Fibroblast of the aortic adventitia (primary cell): Measurements from ENCODE around the gene HAND2. TPM values are rescaled to one million over a fixed set of nuclear protein-coding genes. Genes with fewer than 3 reads are reported as not detected.

Source experiments
- DNase-seq: peaks from one replicate; pipeline ENCODE4 v3.0.0-alpha.2; 2010; ENCODE audit warnings: low read depth
- H3K4me3 ChIP-seq: 2 replicates; pipeline ENCODE4 v1.5.1; 2011; ENCODE audit warnings: low read depth, mild to moderate bottlenecking, control low read depth, low read length, moderate library complexity
- total RNA-seq: library from RNA; depleted of rRNA; stranded (reverse); fragments of >200 nt; gene quantifications from 2 replicates; pipeline ENCODE4 v1.2.3, GENCODE V29; 2012; ENCODE audit warnings: low replicate concordance
- TF ChIP-seq, protein P1 (sequence below): IDR thresholded peaks from 2 replicates; pipeline ENCODE4 v1.5.1; 2011; ENCODE audit warnings: mild to moderate bottlenecking, low read length, control low read depth, inconsistent platforms; ENCODE audit not compliant: insufficient read depth

Gene HAND2
- total RNA-seq, 1 donor, result 31.3 TPM

DNA sequence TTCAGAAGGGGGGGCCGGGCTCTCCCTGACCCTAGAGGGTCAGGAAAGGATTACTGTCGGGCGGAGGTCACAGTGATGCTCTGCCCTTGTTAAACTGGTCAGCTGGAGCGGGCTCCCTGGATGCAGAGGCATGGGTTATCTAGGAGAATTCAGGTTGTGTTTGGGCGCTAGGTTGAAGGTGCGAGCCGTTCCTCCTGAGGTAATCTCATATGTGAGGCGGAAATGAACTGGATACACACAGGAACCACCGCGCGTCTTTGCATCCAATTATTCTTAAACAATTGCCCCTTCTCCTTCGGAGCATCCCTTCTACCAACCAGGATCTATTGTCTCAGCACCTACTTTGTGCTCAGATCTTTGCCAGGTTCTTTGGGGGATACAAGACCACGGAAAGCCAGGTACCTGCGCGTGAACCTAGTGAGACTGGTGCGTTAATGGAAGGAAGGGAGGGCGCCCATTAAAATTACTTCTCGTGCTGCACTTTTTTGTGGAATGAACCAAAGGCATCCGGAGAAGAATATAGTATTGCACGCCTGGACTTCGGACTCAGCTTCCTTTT is 28.4 kb downstream of the HAND2 start:
- no peak for DNase-seq
- TF ChIP-seq, protein P1, sequence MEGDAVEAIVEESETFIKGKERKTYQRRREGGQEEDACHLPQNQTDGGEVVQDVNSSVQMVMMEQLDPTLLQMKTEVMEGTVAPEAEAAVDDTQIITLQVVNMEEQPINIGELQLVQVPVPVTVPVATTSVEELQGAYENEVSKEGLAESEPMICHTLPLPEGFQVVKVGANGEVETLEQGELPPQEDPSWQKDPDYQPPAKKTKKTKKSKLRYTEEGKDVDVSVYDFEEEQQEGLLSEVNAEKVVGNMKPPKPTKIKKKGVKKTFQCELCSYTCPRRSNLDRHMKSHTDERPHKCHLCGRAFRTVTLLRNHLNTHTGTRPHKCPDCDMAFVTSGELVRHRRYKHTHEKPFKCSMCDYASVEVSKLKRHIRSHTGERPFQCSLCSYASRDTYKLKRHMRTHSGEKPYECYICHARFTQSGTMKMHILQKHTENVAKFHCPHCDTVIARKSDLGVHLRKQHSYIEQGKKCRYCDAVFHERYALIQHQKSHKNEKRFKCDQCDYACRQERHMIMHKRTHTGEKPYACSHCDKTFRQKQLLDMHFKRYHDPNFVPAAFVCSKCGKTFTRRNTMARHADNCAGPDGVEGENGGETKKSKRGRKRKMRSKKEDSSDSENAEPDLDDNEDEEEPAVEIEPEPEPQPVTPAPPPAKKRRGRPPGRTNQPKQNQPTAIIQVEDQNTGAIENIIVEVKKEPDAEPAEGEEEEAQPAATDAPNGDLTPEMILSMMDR, result no peak

DNA sequence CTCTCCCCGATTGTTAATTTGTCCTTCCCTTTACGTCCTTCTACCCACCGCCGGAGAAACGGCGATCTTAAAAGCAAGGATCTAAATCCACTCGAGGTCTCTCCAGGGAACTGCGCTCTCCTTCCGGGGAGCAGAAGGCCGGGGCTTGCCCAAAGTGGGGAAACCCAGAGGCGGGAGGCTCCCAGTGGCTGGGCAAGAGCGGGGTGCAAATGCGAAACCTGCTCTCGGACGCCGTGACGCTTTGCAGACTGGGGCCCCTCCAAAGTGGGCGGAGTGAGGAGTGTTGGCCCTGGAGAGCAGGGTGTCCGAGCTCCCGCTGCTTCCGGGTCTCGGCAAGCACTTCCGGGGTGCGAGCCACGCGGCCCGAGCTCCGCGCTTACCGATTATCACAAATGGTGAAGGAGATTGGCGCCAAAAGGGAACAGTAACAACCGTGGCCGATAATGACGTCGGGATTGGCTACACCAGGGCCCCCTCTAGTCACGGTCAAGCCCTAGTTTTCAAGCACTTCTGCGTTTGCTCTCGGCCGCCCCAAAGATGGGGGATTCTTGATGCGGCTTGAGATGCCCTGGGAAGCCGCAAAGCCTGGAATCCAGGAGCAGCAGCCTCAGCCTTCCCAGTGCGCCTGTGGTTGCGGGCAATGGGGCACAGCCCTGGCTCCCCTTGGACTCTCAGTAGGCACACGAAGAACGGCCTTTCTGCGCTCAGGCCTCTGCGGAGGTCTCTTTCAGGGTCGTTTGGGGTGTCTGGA is 29.0 kb downstream of the HAND2 start:
- H3K4me3 ChIP-seq, result no peak overlapping the region

More for the DNA sequence above, 28.4 kb downstream of the HAND2 start:
- H3K4me3 ChIP-seq, result no peak overlapping the region

DNA sequence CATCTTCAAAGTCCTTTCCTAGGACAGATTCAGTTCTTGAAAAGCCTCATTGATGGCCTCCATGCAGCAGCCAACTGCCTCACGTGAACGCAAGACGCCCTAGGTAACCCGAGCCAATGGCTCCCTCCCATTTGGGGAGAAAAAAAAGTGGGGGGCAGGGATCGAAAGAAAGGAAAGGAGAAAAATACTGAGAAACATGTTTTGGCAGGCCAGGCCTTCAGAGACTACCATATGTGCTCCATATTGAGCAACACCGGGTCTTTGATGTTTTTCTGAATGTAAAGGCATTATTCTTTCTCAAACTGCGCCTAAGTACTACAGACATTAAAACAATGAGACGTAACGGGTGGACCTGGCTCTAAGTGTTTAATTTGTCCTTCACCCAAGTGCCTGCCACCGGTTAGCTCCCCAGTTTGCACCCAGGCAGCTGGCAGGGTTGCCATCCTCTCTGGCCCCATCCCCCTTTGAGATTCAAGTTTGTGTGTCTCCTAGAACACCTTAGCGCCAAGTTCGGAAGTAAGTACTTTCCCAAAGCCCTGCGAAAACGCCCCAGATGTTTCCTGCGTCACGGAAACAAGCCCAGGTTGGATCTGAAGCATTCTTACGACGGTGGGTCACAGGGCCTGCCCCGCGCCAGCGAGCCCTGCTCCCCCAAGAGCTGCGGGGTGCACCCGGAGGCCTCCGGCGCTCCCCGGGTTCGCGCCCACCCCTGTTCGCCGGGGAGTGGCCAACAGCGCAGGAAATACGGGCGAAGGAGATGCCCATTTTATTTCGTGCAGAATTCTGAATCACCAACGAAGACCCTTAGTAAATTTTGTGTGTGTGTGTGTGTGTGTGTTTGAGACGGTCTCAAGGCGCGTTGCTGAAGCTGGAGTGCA is 30.1 kb downstream of the HAND2 start:
- TF ChIP-seq, protein P1, result no peak
- DNase-seq, result no peak
- H3K4me3 ChIP-seq, result no peak overlapping the region

More for the DNA sequence above, 29.0 kb downstream of the HAND2 start:
- DNase-seq, result no peak
- TF ChIP-seq, protein P1, result no peak

- no peak overlapping the region for H3K4me3 ChIP-seq
- no peak for DNase-seq
- TF ChIP-seq, protein P1, result no peak
These were observed 31.3 kb downstream of the HAND2 start for GRCh38 chr4:173498771-173499170.

DNA sequence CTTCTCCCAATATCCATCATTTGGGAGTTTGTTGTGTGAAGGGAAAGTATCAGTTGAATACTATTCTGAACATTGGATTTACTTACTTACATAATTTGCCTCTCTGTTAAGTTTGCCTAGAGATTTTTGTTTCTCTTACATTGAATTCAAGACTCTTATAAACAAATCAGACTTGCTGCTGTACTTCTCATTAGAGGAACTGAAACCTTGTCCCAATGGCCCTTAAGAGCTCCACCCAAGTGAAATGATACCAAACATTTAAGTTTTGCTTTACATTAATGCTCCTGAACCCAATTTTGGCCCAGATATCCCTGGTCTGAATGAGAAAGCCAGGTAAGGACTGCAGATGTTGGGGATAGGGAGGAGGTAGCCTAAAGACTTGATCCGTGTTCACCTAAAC is 32.0 kb downstream of the HAND2 start:
- H3K4me3 ChIP-seq, result no peak overlapping the region
- no peak for DNase-seq
- TF ChIP-seq, protein P1, result no peak

GRCh38 chr4:173494013-173494970 is 35.7 kb downstream of the HAND2 start:
- TF ChIP-seq, protein P1, result peak; percentile 80
- peak; percentile 71 for DNase-seq
- peak overlapping the region; percentile 59 for H3K4me3 ChIP-seq
